HepG2 (cell line): ENCODE data around the gene SYT7. TPM values are rescaled to one million over a fixed set of nuclear protein-coding genes. Genes with fewer than 3 reads are reported as not detected.

Experiments used
- ATAC-seq: fragments of 200-7000 bp; cut with Tn5 transposase; 3 replicates; pipeline ENCODE4 v1.9.1; 2020; ENCODE audit warnings: mild to moderate bottlenecking, moderate library complexity
- BruUV-seq: library from RNA; stranded (reverse); fragments of 400-500 nt; replicated peaks from 2 replicates; lab custom pipeline; 2021; lab: Mats Ljungman, UMichigan
- CTCF ChIA-PET: fragments of 300-600 bp; formaldehyde crosslinking; extraction: SDS; loops from one replicate; lab custom pipeline; 2021; ENCODE audit warnings: low total read pairs, inconsistent platforms, low intra/inter-chr PET ratio; lab: Yijun Ruan, JAX
- POLR2A ChIA-PET: fragments of 350-600 bp; sonication (Branson Sonifier 250); formaldehyde crosslinking; loops from one replicate; lab custom pipeline; 2020; ENCODE audit warnings: antibody characterized with exemption, inconsistent platforms; lab: Yijun Ruan, JAX
- DNase-seq: peaks from one replicate; pipeline ENCODE4 v3.0.0-alpha.2; 2015; ENCODE audit warnings: low spot score
- FAIRE-seq: peaks from 3 replicates; lab custom pipeline; 2011; peaks lifted over from hg19 to GRCh38; lab: Jason Lieb, UNC
- H2AFZ ChIP-seq: one replicate; pipeline ENCODE4 v1.6.1; 2011; ENCODE audit warnings: low read length, inconsistent platforms
- H3K27ac ChIP-seq: fragments of 300-600 bp; 3 replicates; pipeline ENCODE4 v1.8.0; 2011; ENCODE audit warnings: mixed run types, mild to moderate bottlenecking, mixed read lengths, low read length, inconsistent platforms; ENCODE audit not compliant: insufficient read depth; ENCODE audit errors: extremely low read length
- H3K27me3 ChIP-seq, 2 experiments: fragments of 200-600 bp in 1 of 2; 2 replicates in 1 of 2; 3 replicates in 1 of 2; pipeline versions ENCODE4 v1.6.0 to v1.8.0; 2011; ENCODE audit warnings: low read length in 2 of 2, mild to moderate bottlenecking in 2 of 2, moderate library complexity in 2 of 2, inconsistent platforms in 1 of 2; ENCODE audit not compliant: insufficient read depth in 2 of 2, control insufficient read depth in 1 of 2
- H3K36me3 ChIP-seq, 2 experiments: fragments of 200-600 bp in 1 of 2; replicated peaks in 1 of 2; 2 replicates in 1 of 2; 3 replicates in 1 of 2; pipeline versions ENCODE4 v1.5.1 to v1.8.0; 2011; ENCODE audit warnings: low read length in 2 of 2, inconsistent platforms in 1 of 2; ENCODE audit not compliant: insufficient read depth in 2 of 2, control insufficient read depth in 1 of 2
- H3K4me1 ChIP-seq: 2 replicates; pipeline ENCODE4 v1.5.1; 2012; ENCODE audit warnings: low read length, inconsistent platforms; ENCODE audit not compliant: insufficient read depth
- H3K4me2 ChIP-seq: 2 replicates; pipeline ENCODE4 v1.6.0; 2011; ENCODE audit warnings: low read depth, low read length, inconsistent platforms
- H3K4me3 ChIP-seq, 3 experiments: fragments of 200-600 bp in 1 of 3; sonication (generic), shearing (Covaris generic) in 1 of 3; replicated peaks in 1 of 3; 2 replicates each; pipeline ENCODE4 v1.5.1; 2011 to 2016; ENCODE audit warnings: low read length in 3 of 3, inconsistent platforms in 2 of 3, low read depth in 2 of 3, mild to moderate bottlenecking in 2 of 3, control low read depth in 1 of 3, mixed read lengths in 1 of 3; ENCODE audit not compliant: insufficient read depth in 1 of 3
- H3K79me2 ChIP-seq: one replicate; pipeline ENCODE4 v1.6.1; 2011; ENCODE audit warnings: low read length, inconsistent platforms; ENCODE audit not compliant: insufficient read depth
- H3K9ac ChIP-seq: 2 replicates; pipeline ENCODE4 v1.6.0; 2011; ENCODE audit warnings: mild to moderate bottlenecking, low read depth, low read length, inconsistent platforms; ENCODE audit not compliant: insufficient read depth
- H3K9me3 ChIP-seq: 2 replicates; pipeline ENCODE4 v1.5.1; 2012; ENCODE audit warnings: mild to moderate bottlenecking, low read length
- H4K20me1 ChIP-seq: 2 replicates; pipeline ENCODE4 v1.6.0; 2011; ENCODE audit warnings: inconsistent platforms, mild to moderate bottlenecking, low read length, moderate library complexity; ENCODE audit not compliant: insufficient read depth
- ATF6 ChIP-seq: sonication (generic); formaldehyde crosslinking; conservative IDR thresholded peaks from 2 replicates; pipeline ENCODE4 v1.4.0; 2020; ENCODE audit warnings: missing genetic modification reagents
- FOXA3 ChIP-seq: IDR thresholded peaks from 2 replicates; pipeline ENCODE4 v1.6.1; 2016; ENCODE audit warnings: missing genetic modification reagents, missing compliant biosample characterization
- FOXK2 ChIP-seq: fragments of 450-650 bp; IDR thresholded peaks from 2 replicates; pipeline ENCODE4 v1.6.1; 2016
- HOXD1 ChIP-seq: sonication (generic); formaldehyde crosslinking; IDR thresholded peaks from 2 replicates; pipeline ENCODE4 v1.5.0; 2020; ENCODE audit warnings: missing genetic modification reagents
- JARID2 ChIP-seq: sonication (generic); formaldehyde crosslinking; IDR thresholded peaks from 2 replicates; pipeline ENCODE4 v1.8.1; 2023; ENCODE audit warnings: missing genetic modification reagents, inconsistent platforms; ENCODE audit not compliant: insufficient replicate concordance
- MED8 ChIP-seq: sonication (generic); formaldehyde crosslinking; IDR thresholded peaks from 2 replicates; pipeline ENCODE4 v1.8.1; 2023; ENCODE audit warnings: mild to moderate bottlenecking, missing genetic modification reagents; ENCODE audit not compliant: insufficient replicate concordance
- SP4 ChIP-seq: sonication (generic); formaldehyde crosslinking; IDR thresholded peaks from 2 replicates; pipeline ENCODE4 v1.8.1; 2023; ENCODE audit warnings: mild to moderate bottlenecking, missing genetic modification reagents
- TCF7 ChIP-seq: sonication (generic); IDR thresholded peaks from 2 replicates; pipeline ENCODE4 v1.6.1; 2016; ENCODE audit warnings: antibody characterized with exemption, low read depth
- ZNF510 ChIP-seq: sonication (generic); formaldehyde crosslinking; IDR thresholded peaks from 2 replicates; pipeline ENCODE4 v1.4.0; 2020; ENCODE audit warnings: low read depth, mild to moderate bottlenecking, missing genetic modification reagents
- ZSCAN25 ChIP-seq: sonication (generic); formaldehyde crosslinking; IDR thresholded peaks from 2 replicates; pipeline ENCODE4 v1.8.0; 2022; ENCODE audit warnings: mild to moderate bottlenecking, missing genetic modification reagents
- WGBS: methylation state at CpG from one replicate; pipeline ENCODE4 v1.1.6; 2017; ENCODE audit warnings: low lambda C conversion rate; 5-methylcytosine and 5-hydroxymethylcytosine counted together
- in situ Hi-C: cut with HindIII; loops from 2 replicates; pipeline ENCODE4 v1.10.0; 2017; ENCODE audit warnings: low pct_unique_long_range_greater_than_20kb; ENCODE audit not compliant: extremely low pct_ligation_motif_present
- intact Hi-C: fragments of 100-400 bp; cut with micrococcal nuclease; formaldehyde crosslinking; loops from one replicate; pipeline ENCODE4 v1.10.0; 2022; ENCODE audit not compliant: unreplicated experiment
- polyA plus RNA-seq, 8 experiments: library from polyadenylated mRNA; depleted of rRNA in 3 of 8; stranded (reverse) in 7 of 8; unstranded in 1 of 8; fragments of >200 nt; fragmentation: Illumina TruSeq in 4 of 8; extraction: Trizol in 4 of 8; gene quantifications; 2 replicates each; pipeline versions ENCODE4 v1.2.1 to v1.2.3, GENCODE V29; 2011 to 2016; ENCODE audit warnings: low read depth in 4 of 8, missing spikeins in 1 of 8, mixed read lengths in 1 of 8; ENCODE audit not compliant: insufficient read depth in 1 of 8
- total RNA-seq, 5 experiments: library from RNA; depleted of rRNA; stranded (reverse); fragments of >200 nt; fragmentation: Illumina TruSeq; extraction: Trizol; gene quantifications; 2 replicates each; pipeline ENCODE4 v1.2.3, GENCODE V29; 2016; ENCODE audit warnings: low read depth in 1 of 5
- TF ChIP-seq, protein P1 (sequence below): sonication (generic); formaldehyde crosslinking; conservative IDR thresholded peaks from 2 replicates; pipeline ENCODE4 v1.8.0; 2022; ENCODE audit warnings: missing genetic modification reagents

Gene SYT7
- total and polyA plus RNA-seq, 2 of the 13 experiments (the other 11 are each of a cell fraction or from before 2014, with no cell fraction given): 1.4 to 4.4 TPM

DNA sequence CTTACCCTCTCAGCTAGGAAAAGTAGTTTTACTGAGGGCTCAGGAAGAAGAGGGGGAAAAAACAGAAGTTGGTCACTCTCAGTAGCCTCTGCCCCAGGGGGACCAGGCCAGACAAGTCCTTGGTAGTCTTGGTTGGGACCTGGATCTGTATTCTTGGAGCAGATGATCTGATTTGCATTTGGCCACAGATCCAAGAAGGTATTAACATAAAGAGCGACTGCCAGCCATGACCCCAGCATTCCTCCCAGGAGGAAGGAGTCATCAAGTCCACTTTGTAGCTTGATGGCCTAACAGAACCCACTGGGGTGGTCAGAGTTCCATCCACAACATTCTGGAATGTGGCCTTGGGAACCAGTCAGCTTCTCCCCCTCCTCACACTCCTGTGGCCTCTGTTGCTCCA is 78.4 kb downstream of the SYT7 start:
- peak; percentile 29; the same call in 2 of the 3 replicates for ATAC-seq
- Histone ChIP-seq H4K20me1 (no peaks in the 10 kb centered on the region), H2AFZ (no peak overlapping the region), H3K27ac (no peak overlapping the region), H3K4me3 (no peak overlapping the region), H3K4me1 (peaks cover 25% of the 10 kb centered on the region), H3K9ac (no peak overlapping the region), H3K4me2 (no peak overlapping the region), H3K79me2 (no peaks in the 10 kb centered on the region), H3K9me3 (no peaks in the 10 kb centered on the region), H3K27me3 (peaks cover 5 to 17% of the 10 kb centered on the region in 2 experiments), H3K36me3 (no peaks in the 10 kb centered on the region)
- in situ Hi-C loops (no loop called here), intact Hi-C loops (no loop called here)
- TF ChIP-seq ZSCAN25 (CRISPR knock-in tag) (no peak), ATF6 (CRISPR knock-in tag) (no peak), TCF7 (no peak), JARID2 (no peak), HOXD1 (CRISPR knock-in tag) (no peak), SP4 (CRISPR knock-in tag) (no peak), FOXA3 (no peak), ZNF510 (CRISPR knock-in tag) (no peak), FOXK2 (no peak), MED8 (CRISPR knock-in tag) (no peak)
- TF ChIP-seq, protein P1, sequence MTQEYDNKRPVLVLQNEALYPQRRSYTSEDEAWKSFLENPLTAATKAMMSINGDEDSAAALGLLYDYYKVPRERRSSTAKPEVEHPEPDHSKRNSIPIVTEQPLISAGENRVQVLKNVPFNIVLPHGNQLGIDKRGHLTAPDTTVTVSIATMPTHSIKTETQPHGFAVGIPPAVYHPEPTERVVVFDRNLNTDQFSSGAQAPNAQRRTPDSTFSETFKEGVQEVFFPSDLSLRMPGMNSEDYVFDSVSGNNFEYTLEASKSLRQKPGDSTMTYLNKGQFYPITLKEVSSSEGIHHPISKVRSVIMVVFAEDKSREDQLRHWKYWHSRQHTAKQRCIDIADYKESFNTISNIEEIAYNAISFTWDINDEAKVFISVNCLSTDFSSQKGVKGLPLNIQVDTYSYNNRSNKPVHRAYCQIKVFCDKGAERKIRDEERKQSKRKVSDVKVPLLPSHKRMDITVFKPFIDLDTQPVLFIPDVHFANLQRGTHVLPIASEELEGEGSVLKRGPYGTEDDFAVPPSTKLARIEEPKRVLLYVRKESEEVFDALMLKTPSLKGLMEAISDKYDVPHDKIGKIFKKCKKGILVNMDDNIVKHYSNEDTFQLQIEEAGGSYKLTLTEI (CRISPR knock-in tag): no peak
- ChIA-PET CTCF (no interaction called here), POLR2A (no interaction called here)
- WGBS: 40% methylated on average over 1 of the region's 1 CpG
- DNase-seq: no peak
- no peak for FAIRE-seq
- BruUV-seq: no TSS peak
